ENCODE measurements around the gene HLA-A. TPM values are rescaled to one million over a fixed set of nuclear protein-coding genes. Genes with fewer than 3 reads are reported as not detected.

HLA-A gene
- total RNA-seq, 1 donor from 2014 or later: 1,592 TPM

DNA sequence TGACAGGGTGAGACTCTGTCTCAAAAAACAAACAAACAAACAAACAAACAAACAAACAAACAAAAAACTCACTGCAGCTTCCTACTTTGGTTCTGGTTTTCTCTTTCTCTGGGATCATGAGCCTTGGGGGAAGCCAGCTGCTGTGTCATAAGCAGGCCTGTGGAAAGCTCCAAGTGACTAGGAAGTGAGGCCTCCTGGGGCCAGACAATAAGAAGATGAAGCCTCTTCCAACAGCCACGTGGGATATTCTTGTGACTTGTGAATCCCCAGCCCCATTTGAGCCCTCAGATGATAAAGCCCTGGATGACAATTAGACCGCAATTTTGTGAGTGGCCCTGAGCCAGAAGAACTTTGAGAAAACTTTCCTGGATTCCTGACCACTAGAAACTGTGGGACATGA lies 11.4 kb downstream of the HLA-A start:
- no peak overlapping the region for H3K27ac Mint-ChIP-seq
- no peaks in the 10 kb centered on the region for H3K9me3 Mint-ChIP-seq
- POLR2A ChIA-PET: interaction anchor here (1.3 kb wide), 1 partner anchor 9 kb away, joined by 3 read pairs; no protein-coding TSS in a partner anchor
- TF ChIP-seq, protein P1, sequence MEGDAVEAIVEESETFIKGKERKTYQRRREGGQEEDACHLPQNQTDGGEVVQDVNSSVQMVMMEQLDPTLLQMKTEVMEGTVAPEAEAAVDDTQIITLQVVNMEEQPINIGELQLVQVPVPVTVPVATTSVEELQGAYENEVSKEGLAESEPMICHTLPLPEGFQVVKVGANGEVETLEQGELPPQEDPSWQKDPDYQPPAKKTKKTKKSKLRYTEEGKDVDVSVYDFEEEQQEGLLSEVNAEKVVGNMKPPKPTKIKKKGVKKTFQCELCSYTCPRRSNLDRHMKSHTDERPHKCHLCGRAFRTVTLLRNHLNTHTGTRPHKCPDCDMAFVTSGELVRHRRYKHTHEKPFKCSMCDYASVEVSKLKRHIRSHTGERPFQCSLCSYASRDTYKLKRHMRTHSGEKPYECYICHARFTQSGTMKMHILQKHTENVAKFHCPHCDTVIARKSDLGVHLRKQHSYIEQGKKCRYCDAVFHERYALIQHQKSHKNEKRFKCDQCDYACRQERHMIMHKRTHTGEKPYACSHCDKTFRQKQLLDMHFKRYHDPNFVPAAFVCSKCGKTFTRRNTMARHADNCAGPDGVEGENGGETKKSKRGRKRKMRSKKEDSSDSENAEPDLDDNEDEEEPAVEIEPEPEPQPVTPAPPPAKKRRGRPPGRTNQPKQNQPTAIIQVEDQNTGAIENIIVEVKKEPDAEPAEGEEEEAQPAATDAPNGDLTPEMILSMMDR (IDR thresholded peaks at IDR 0.05): no peak
- intact Hi-C loops (cut with micrococcal nuclease): no loop called here
- CTCF ChIA-PET: no interaction called here
- H3K4me1 Mint-ChIP-seq: peaks cover 17% of the 10 kb centered on the region
- peaks cover 22% of the 10 kb centered on the region for H3K36me3 Mint-ChIP-seq (ENCODE audit: low read depth)
- no peaks in the 10 kb centered on the region for H3K27me3 Mint-ChIP-seq
- ATAC-seq (ENCODE audit: low read depth): no peak
- H3K4me3 Mint-ChIP-seq: no peak overlapping the region
- no peak for DNase-seq

GRCh38 chr6:29954272-29954671 lies 11.9 kb downstream of the HLA-A start:
- ATAC-seq (ENCODE audit: low read depth) (no peak), DNase-seq (no peak)
- POLR2A ChIA-PET: interaction anchor here (1.0 to 2.8 kb wide), 2 partner anchors 11 to 156 kb away, joined by 4 to 8 read pairs; no protein-coding TSS in a partner anchor
- Mint-ChIP-seq H3K4me3 (no peak overlapping the region), H3K27ac (no peak overlapping the region), H3K36me3 (ENCODE audit: low read depth) (peaks cover 16% of the 10 kb centered on the region), H3K4me1 (peaks cover 18% of the 10 kb centered on the region), H3K9me3 (no peaks in the 10 kb centered on the region), H3K27me3 (no peaks in the 10 kb centered on the region)
- intact Hi-C loops (cut with micrococcal nuclease): no loop called here
- TF ChIP-seq, protein P1 (IDR thresholded peaks at IDR 0.05): no peak
- CTCF ChIA-PET: no interaction called here

DNA sequence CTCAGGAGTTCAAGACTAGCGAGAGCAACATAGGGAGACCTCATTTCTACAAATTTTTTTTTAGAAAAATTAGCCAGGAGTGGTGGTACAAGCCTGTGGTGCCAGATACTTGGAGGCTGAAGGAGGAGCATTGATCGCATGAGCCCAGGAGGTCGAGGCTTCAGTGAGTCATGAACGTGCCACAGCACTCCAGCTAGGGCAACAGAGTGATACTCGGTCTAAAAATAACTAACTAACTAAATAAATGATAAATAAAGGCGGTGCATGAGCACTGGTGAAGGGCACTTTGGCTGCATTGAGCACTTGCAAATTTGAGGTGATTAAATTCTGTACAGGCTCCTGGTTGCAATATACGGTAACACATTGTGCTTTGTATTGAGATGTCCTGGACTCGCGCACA lies 13.5 kb downstream of the HLA-A start:
- H3K4me1 Mint-ChIP-seq: peaks cover 24% of the 10 kb centered on the region
- POLR2A ChIA-PET: interaction anchor here (2.8 kb wide), 1 partner anchor 158 kb away, joined by 8 read pairs; no protein-coding TSS in a partner anchor

DNA sequence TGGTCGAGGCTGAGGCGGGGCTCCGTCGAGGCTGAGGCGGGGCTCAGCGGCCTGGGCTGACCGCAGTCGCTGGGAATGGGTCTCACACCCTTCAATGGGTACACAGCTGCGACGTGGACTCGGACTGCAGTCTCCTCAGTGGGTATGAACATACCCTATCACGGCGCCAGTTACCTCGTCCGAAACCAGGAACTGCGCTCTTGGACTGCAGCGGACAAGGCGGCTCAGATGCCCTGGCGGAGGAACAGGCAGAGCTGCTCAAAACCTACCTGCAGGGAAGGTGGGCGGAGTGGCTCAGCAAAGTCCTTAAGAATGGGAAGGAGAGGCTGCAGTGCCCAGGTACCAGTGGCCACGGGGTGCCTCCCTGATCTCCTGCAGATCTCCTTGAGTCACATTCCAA lies 14.2 kb downstream of the HLA-A start:
- ATAC-seq (ENCODE audit: low read depth) (no peak), DNase-seq (no peak)
- H3K9me3 Mint-ChIP-seq: no peaks in the 10 kb centered on the region
- H3K4me1 Mint-ChIP-seq: peaks cover 24% of the 10 kb centered on the region
- ChIA-PET CTCF (no interaction called here), POLR2A (interaction anchor here (2.8 kb wide), 1 partner anchor 158 kb away, joined by 8 read pairs; no protein-coding TSS in a partner anchor)
- H3K27me3 Mint-ChIP-seq: no peaks in the 10 kb centered on the region
- intact Hi-C loops (cut with micrococcal nuclease): no loop called here
- H3K27ac Mint-ChIP-seq: no peak overlapping the region
- H3K36me3 Mint-ChIP-seq (ENCODE audit: low read depth): peaks cover 4% of the 10 kb centered on the region
- TF ChIP-seq, protein P1 (IDR thresholded peaks at IDR 0.05): no peak
- no peak overlapping the region for H3K4me3 Mint-ChIP-seq

More for the DNA sequence above, 13.5 kb downstream of the HLA-A start:
- Mint-ChIP-seq H3K4me3 (no peak overlapping the region), H3K9me3 (no peaks in the 10 kb centered on the region), H3K27me3 (no peaks in the 10 kb centered on the region), H3K36me3 (ENCODE audit: low read depth) (peaks cover 4% of the 10 kb centered on the region), H3K27ac (no peak overlapping the region)
- CTCF ChIA-PET: no interaction called here
- DNase-seq (no peak), ATAC-seq (ENCODE audit: low read depth) (no peak)
- TF ChIP-seq, protein P1 (IDR thresholded peaks at IDR 0.05): no peak
- intact Hi-C loops (cut with micrococcal nuclease): no loop called here

DNA sequence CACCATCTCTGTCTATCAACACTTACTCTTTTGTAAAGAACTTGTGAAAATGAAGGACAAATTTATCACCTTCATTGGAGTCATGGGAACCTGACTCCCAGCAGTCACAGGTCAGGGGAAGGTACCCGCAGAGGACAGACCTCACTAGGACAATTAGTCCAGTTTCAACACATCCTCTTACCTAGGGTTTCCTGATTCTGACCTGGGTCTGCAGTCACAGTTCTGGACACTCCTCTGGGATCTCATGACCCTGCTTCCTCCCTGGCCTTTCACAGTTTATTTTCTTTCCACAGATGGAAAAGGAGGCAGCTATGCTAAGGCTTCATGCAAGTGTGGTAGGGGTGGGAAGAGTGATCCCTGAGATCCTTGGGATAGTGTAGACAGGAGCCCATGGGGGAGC lies 15.7 kb downstream of the HLA-A start:
- CTCF ChIA-PET: no interaction called here
- H3K4me3 Mint-ChIP-seq: no peak overlapping the region

More for the DNA sequence above, 15.7 kb downstream of the HLA-A start:
- Mint-ChIP-seq H3K27me3 (no peaks in the 10 kb centered on the region), H3K36me3 (ENCODE audit: low read depth) (peaks cover 4% of the 10 kb centered on the region), H3K27ac (peak overlapping the region; percentile 7), H3K9me3 (no peaks in the 10 kb centered on the region), H3K4me1 (peaks cover 26% of the 10 kb centered on the region)
- no peak for ATAC-seq (ENCODE audit: low read depth)
- no peak for DNase-seq
- POLR2A ChIA-PET: no interaction called here
- TF ChIP-seq, protein P1 (IDR thresholded peaks at IDR 0.05): no peak
- intact Hi-C loops (cut with micrococcal nuclease): loop anchor here (2.0 kb wide), 1 partner anchor 15 kb away; no protein-coding TSS in a partner anchor
